K562 (cell line): ENCODE data around the gene SPEF1. TPM values are rescaled to one million over a fixed set of nuclear protein-coding genes. Genes with fewer than 3 reads are reported as not detected.

Experiments used
- EWSR1 ChIP-seq: fragments of 450-650 bp; IDR thresholded peaks from 2 replicates; pipeline ENCODE4 v1.6.1; 2018; ENCODE audit warnings: borderline replicate concordance, mild to moderate bottlenecking, low read depth, moderate library complexity; ENCODE audit not compliant: partially characterized antibody
- JUND ChIP-seq, 2 experiments: IDR thresholded peaks; 2 replicates in 1 of 2; 3 replicates in 1 of 2; pipeline ENCODE4 v1.6.1; 2011; ENCODE audit warnings: borderline replicate concordance in 2 of 2, low read depth in 2 of 2, low read length in 2 of 2, improper control_type of control experiment in 1 of 2, missing biosample characterization in 1 of 2, missing genetic modification characterization in 1 of 2, missing genetic modification reagents in 1 of 2
- PCBP1 ChIP-seq: fragments of 200-400 bp; formaldehyde crosslinking; IDR thresholded peaks from 2 replicates; pipeline ENCODE4 v1.6.1; 2018; ENCODE audit warnings: mild to moderate bottlenecking, low read depth, low read length; ENCODE audit not compliant: poor library complexity, severe bottlenecking
- SUPT5H ChIP-seq: fragments of 450-650 bp; IDR thresholded peaks from 2 replicates; pipeline ENCODE4 v1.6.1; 2016
- ZBTB40 ChIP-seq, 2 experiments: fragments of 450-650 bp in 1 of 2; sonication (generic) in 1 of 2; formaldehyde crosslinking in 1 of 2; IDR thresholded peaks; 2 replicates each; pipeline versions ENCODE4 v1.7.1 to v1.9.0; 2016 to 2022; ENCODE audit warnings: inconsistent platforms in 1 of 2, mild to moderate bottlenecking in 1 of 2, missing genetic modification reagents in 1 of 2
- ZC3H4 ChIP-seq: sonication (generic); formaldehyde crosslinking; IDR thresholded peaks from 2 replicates; pipeline ENCODE4 v1.9.0; 2021; ENCODE audit warnings: missing genetic modification reagents, borderline replicate concordance
- ZKSCAN1 ChIP-seq: fragments of 150-350 bp; IDR thresholded peaks from 2 replicates; pipeline ENCODE4 v1.6.1; 2016; ENCODE audit warnings: low read depth, low read length
- ZNF197 ChIP-seq: fragments of 200-800 bp; sonication (Bioruptor generic); IDR thresholded peaks from 2 replicates; pipeline ENCODE4 v1.6.1; 2016; ENCODE audit warnings: low read depth, missing genetic modification characterization, missing compliant biosample characterization
- ZNF354B ChIP-seq: fragments of 250-450 bp; sonication (Bioruptor Pico); IDR thresholded peaks from 2 replicates; pipeline ENCODE4 v1.4.0; 2020
- ZNF586 ChIP-seq: fragments of 450-650 bp; formaldehyde crosslinking; conservative IDR thresholded peaks from 2 replicates; pipeline ENCODE4 v1.4.0; 2020; ENCODE audit warnings: mild to moderate bottlenecking, moderate library complexity
- polyA plus RNA-seq, 8 experiments: library from polyadenylated mRNA; depleted of rRNA in 4 of 8; stranded (reverse) in 5 of 8; unstranded in 3 of 8; fragments of >200 nt; fragmentation: Nextera tagmentation in 2 of 8; fragmentation: Illumina TruSeq in 1 of 8; extraction: Ambion mirVana in 2 of 8; extraction: Trizol in 1 of 8; gene quantifications; 2 replicates each; pipeline versions ENCODE4 v1.2.1 to v1.2.3, GENCODE V29; 2011 to 2014; ENCODE audit warnings: inconsistent platforms in 1 of 8, missing spikeins in 1 of 8
- total RNA-seq, 7 experiments: library from RNA; depleted of rRNA in 6 of 7; stranded (reverse); fragments of >200 nt in 6 of 7; fragmentation: Illumina TruSeq in 2 of 7; extraction: Trizol in 2 of 7; gene quantifications; 2 replicates each; pipeline versions ENCODE4 v1.2.1 to v1.2.3, GENCODE V29; 2011 to 2021; ENCODE audit warnings: low replicate concordance in 1 of 7
- TF ChIP-seq, protein P1 (sequence below): sonication (generic); formaldehyde crosslinking; IDR thresholded peaks from 2 replicates; pipeline ENCODE4 v1.8.0; 2023; ENCODE audit warnings: mild to moderate bottlenecking, missing genetic modification reagents

The SPEF1 gene
- total and polyA plus RNA-seq, 9 of the 15 experiments (the other 6 are each of a cell fraction or from before 2014, with no cell fraction given), result not detected

DNA sequence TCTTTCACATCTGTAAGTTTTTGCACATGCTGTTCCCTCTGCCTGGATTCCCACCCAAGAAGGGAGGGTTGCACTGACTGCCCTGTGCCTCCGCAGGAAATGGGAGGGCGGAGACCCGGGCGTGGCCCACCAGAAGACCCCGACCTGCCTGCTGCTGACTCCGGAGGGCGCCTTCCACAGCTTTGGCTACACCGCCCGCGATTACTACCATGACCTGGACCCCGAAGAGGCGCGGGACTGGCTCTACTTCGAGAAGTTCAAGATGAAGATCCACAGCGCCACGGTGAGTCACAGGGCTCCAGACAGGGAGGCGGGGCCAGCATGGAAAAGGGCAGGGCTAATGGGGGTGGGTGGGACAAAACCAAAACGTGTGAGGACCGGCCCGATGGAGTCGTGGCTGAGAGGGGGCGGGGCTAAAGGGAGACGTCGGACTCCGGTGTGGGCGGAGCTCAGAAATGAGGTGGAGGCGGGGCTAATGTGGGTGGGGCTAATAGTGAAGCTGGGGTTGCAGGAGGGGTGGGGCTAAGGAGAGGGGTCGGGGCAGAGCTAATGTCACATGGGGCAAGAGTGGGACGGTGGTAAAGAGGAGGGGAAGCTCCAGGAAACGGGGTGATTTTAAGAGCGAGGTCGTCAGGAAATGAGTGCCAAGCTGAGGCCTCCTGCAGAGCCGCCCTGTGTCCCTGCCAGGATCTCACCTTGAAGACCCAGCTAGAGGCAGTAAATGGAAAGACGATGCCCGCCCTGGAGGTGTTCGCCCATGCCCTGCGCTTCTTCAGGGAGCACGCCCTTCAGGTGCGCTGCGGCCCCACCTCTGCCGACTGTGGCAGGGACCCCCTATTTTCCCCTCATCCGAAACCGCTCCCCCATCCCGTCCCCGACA lies 36.2 kb downstream of the SPEF1 start (continued):
- 0 out of 2 replicates have a peak, but pooled peaks have one; percentile 35 for TF ChIP-seq SUPT5H
- TF ChIP-seq, protein P1, sequence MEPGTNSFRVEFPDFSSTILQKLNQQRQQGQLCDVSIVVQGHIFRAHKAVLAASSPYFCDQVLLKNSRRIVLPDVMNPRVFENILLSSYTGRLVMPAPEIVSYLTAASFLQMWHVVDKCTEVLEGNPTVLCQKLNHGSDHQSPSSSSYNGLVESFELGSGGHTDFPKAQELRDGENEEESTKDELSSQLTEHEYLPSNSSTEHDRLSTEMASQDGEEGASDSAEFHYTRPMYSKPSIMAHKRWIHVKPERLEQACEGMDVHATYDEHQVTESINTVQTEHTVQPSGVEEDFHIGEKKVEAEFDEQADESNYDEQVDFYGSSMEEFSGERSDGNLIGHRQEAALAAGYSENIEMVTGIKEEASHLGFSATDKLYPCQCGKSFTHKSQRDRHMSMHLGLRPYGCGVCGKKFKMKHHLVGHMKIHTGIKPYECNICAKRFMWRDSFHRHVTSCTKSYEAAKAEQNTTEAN (CRISPR knock-in tag), result no peak
- TF ChIP-seq ZNF354B (CRISPR knock-in tag), result no peak
- no peak for TF ChIP-seq ZNF586
- no peak for TF ChIP-seq PCBP1
- TF ChIP-seq JUND (IDR thresholded peaks at IDR 0.05; ENCODE audit: borderline replicate concordance, low read depth, low read length), result peak; percentile 76
- peak; percentile 67; the same call in 2 of the 3 replicates for TF ChIP-seq JUND (tag; IDR thresholded peaks at IDR 0.05; ENCODE audit: borderline replicate concordance, low read depth, low read length)
- no peak for TF ChIP-seq ZKSCAN1
- no peak for TF ChIP-seq ZC3H4 (CRISPR knock-in tag)
- TF ChIP-seq ZNF197 (CRISPR knock-in tag), result no peak
- no peak; the same call in 1 of the 2 replicates for TF ChIP-seq ZBTB40 (IDR thresholded peaks at IDR 0.05)
- no peak for TF ChIP-seq ZBTB40 (CRISPR knock-in tag; IDR thresholded peaks at IDR 0.05)
- no peak for TF ChIP-seq EWSR1
